Measurements from ENCODE around the gene MMP25.

GRCh38 chr16:3021449-3022207 lies 24.7 kb upstream of the MMP25 start:
- TF ChIP-seq CTCF (IDR thresholded peaks at IDR 0.05), result no peak
- TF ChIP-seq POLR2A (IDR thresholded peaks at IDR 0.05), result no peak
- TF ChIP-seq POLR2AphosphoS5 (IDR thresholded peaks at IDR 0.05; ENCODE audit: insufficient read depth in 1 of 2, low read depth in 1 of 2), result no peak
